ENCODE measurements around the gene MEIS2.

MEIS2 gene

GRCh38 chr15:37037850-37038715 lies 62.3 kb downstream of the MEIS2 start:
- no peak for DNase-seq

- no peak for DNase-seq
Observed at GRCh38 chr15:37037071-37037655, 63.2 kb downstream of the MEIS2 start.

- no peak for DNase-seq
Observed at GRCh38 chr15:37034835-37035748, 65.3 kb downstream of the MEIS2 start.

DNA sequence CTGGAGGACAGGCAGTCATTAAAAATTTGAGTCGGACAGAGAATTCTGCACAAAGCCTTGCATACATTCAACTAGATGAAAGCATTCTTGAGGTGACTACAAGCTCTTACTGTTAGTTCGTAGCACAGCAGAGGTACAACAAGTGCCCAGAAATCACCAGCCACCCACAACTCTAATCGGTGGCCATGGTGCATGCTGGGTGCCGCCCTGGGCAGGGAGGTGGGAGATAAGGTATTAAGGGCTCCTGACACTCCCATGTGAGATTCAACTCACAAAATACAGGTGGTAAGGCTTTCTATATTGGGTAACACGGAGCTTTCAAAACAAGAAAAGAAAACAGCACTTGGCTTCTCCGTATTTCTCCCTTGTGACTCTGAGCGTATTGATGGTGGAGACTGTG lies 66.0 kb downstream of the MEIS2 start:
- no peak for DNase-seq

DNA sequence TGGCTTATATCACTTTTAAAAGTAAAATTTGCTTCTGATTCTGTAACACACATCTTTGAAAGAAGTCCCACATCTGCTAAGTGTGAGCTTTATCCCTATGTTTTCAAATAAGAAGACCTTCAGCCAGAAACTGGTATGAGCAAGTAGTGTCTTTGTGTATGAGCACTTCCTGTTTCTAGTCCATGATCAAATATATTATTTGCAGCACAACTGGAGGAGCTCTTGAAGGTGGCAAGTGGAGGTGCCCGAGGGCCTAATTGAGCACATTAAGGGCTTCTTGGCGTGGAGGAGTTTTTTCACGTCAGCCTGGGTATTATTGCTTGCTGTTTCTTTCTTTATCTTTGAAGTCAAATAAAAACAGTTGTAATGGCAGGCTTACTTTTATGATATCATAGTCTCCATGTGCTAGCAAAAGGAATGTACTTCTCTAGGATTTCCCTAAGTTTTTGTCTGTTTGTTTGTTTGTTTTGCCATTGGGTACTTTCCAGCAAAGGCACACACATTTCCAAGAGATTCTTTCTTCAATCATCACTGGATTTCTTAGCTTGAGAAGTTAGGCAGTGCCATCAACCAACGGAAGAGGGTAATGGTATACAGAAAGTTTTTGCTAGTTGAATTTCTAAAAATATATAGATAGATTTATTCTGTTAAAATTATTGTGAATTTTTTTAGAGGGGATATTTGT lies 68.1 kb downstream of the MEIS2 start:
- DNase-seq = no peak

- DNase-seq = no peak
Observed at GRCh38 chr15:37031198-37031597, 69.2 kb downstream of the MEIS2 start.

- no peak for DNase-seq
Observed at GRCh38 chr15:37028625-37029296, 71.6 kb downstream of the MEIS2 start.

DNA sequence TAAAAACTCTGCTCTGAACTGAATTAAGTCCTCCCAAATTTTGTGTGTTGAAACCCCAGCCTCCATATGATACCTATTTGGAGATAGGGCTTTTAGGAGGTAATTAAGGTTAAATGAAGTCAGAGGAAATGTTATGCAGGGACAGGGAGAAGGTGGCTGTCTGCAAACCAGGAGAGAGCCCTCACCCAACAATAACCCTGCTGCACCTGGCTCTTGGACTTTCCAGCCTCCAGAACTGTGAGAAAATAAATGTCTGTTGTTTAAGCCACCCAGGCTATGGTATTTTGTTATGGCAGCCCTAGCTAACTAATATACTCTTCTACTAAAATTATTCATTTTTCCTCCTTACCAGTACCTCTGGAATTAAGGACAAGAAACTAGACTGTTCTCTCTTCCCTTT lies 79.5 kb downstream of the MEIS2 start:
- DNase-seq = no peak

DNA sequence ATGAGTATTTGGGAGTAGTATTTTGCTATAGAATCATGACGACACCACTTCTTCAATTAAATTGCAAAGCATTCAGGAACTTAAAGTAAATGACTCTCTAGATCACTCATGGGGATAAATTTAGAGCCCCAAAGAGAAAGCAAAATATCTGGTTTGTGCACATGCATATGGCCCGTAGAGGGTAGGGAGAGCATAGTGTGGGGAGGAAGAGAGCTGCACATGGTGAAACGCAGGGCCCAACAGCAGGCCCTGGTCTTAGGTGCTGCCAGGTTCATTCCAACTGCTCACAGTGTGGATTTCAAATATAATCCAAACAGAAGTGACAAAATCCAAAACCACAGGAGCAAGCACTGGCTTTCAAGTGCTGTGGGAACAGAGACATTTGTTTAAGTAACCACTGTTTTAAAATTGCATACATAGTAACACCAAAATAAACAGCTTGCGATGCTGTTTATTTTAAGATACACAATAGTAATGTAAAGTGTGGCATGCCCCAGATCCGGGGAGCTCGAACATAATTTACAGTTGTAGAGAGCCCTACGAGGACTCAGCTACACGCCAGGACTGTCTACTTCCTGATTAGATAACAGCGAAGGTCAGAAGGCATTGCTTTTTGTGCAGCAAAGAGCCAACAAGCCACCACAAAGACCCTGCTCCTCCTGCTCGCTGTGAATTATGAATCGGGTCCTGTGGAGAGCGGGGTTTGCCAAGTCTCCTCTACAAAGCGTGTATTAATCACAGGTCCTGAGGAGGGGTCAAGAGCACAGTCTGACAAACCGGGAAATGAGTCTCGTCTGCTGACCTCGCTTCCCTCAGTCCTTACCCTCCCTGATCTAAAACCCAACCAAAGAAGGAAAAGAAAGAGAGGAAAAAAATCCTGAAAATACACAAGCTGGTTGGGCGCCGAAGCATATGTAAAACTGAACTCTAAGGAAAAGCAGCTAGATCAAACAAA lies 80.6 kb downstream of the MEIS2 start:
- DNase-seq = no peak

DNA sequence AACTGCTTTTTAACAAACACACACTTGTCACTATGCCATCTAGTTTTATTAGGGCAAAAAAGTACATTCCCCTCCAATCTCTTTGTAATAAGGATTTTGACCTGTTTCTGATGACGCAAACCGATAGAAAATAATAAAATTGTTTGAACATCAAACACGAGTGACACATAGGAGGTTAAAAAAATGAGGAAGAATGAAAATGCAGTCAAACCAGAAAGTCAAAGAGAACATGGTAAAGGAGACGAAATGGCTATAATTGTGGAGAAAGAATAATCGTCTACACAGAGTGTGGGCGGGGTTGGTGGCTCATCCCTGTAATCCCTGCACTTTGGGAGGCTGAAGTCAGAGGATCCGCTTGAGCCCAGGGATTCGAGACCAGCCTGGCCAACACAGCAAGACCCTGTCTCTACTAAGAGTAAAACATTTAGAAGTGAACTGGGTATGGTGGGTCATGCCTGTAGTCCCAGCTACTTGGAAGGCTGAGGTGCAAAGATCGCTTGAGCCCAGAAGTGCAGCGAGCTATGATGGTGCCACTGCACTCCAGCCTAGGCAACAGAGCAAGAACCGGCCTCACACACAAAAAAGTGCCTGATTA lies 83.2 kb downstream of the MEIS2 start:
- no peak for DNase-seq

DNA sequence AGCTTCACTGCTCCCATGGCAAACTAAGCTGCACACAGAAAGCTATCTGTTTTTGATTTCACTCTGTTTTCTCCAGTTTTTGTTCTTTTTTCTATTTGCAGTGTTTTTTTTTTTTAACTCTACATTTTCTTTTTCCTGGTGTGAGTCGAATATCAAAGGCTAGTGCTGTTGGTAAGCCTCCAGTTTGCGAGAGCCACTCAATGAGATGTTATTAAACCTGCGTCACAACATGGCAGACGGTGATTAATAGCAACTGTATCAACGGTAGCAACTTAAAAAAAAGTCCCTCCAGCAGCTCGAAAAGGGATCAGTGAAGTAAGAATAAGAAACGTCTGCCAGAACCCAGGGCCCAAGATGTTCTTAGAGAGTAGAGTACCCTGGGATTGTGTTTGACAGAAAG lies 84.1 kb downstream of the MEIS2 start:
- no peak for DNase-seq

- DNase-seq = no peak
Observed at GRCh38 chr15:37015451-37015850, 84.9 kb downstream of the MEIS2 start.

- no peak for DNase-seq
Observed at GRCh38 chr15:37015035-37015434, 85.3 kb downstream of the MEIS2 start.

- no peak for DNase-seq
Observed at GRCh38 chr15:37014566-37014965, 85.8 kb downstream of the MEIS2 start.

DNA sequence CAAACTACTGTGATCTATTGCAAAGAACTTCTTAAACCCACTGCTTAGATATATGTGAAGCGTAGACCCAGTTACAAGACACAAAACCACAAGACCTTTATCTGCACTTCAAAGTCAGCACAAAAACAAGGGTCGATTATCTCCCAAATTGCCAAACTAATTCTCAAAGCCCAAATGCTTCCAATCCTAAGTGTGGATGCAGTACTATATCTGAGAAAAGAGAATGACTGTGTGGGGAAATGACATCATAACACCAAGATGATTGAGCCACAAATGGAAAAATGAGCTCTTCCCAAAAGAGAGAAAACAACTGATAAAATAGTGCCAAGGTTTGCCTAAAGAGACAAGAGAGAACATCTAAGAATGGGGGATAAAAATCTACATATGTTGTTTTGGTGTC lies 86.2 kb downstream of the MEIS2 start:
- DNase-seq = no peak

GRCh38 chr15:37010595-37010994 lies 89.8 kb downstream of the MEIS2 start:
- DNase-seq = no peak

DNA sequence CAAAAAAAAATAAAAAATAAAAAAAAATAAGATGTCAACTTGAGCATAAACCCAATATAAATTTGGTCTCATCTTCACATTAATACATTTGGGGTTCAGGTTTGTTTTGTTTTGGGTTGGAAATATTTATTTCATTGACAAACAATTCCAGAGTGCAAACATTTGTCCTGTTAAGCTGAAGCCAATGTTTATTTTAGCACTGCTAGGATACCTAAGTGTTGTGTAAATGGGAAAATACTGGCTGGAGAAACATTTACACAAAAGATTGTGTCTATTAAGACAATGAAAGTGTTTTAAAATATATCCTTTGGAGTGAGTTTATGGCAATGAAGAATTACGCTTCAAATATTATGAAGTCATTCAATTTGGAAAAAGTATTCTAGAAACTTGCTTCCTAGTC lies 91.1 kb downstream of the MEIS2 start:
- no peak for DNase-seq

- DNase-seq = no peak
Observed at GRCh38 chr15:37008205-37008604, 92.1 kb downstream of the MEIS2 start.

- no peak for DNase-seq
Observed at GRCh38 chr15:37007301-37007700, 93.0 kb downstream of the MEIS2 start.

DNA sequence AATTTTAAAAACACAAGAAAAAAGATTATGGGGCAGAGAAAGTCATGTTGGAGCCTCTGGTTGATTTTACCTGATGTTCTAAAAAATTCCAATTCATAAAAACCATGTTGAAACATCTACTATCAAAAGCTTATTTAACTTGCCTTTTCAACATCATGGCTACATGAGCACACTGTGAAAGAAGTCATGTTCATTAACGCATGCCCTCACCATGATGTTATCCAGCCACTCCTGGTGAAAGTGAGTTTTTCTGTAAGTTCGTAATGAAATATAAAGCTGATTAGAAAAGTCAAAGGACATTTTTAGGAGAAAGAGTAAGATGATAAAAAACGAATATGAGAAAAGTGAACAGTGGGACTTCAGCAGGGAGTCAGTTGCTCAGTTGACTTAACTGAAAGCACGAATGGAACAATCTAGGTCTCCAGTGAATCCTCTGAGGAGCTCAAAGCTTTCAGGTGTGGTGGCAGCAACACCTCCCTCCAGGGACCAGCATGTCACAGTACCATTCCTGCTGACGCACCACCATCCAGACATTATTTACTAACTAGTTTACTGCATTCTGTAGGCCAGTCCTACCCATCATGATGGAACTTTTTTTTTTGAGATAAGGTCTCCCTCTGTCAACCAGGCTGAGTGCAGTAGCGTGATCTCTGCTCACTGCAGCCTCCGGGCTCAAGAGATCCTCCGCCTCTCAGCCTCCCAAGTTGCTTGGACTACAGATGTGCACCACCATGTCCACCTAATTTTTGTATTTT lies 95.2 kb downstream of the MEIS2 start:
- no peak for DNase-seq
